HuH-7.5 (cell line): Measurements from ENCODE around the gene CREB3L2.
"Not testable (repeated sequence)": the region's sequence is repeated elsewhere in the genome, so short reads cannot be mapped to it uniquely, and the experiment has no call there.

ENCODE experiments used
- DNase-seq: peaks from one replicate; pipeline ENCODE4 v3.0.0; 2011; ENCODE audit warnings: low spot score

Gene CREB3L2

DNA sequence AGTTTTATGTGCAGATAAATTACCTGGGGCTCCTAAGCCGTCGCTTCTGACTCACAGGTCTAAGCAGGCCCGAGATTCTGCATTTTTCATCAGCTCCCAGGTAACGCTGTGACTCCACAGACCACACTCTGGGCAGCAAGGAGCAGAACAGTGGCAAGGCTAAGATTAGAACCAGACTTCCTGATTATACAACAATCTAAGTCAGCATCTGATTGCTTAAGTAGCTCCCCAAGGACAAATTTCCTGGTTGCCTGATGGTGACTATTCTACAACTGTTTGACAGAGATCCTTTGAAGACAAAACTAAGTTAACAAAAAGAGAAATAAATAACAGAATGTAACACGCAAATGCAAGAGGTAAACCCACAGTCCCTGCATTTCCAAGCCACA lies 69.0 kb downstream of the CREB3L2 start:
- no peak for DNase-seq

DNA sequence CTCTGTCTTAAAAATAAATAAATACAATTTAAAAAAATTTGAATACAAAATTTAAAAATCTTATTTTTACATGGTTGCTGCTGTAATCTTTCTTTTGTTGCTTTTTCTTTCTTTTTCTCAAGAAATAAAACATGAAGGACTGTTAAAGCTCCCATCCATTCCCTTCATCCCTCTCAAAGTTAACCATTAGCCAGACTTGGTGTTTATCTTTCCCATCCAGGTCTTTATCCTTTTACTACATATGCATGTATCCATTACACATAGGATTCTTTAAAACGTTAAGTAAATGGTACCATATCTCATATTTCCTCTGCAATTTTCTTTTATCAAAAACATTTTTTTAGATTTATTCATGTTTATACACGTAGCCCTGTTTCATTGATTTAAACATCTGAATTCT lies 70.1 kb downstream of the CREB3L2 start:
- no peak for DNase-seq

DNA sequence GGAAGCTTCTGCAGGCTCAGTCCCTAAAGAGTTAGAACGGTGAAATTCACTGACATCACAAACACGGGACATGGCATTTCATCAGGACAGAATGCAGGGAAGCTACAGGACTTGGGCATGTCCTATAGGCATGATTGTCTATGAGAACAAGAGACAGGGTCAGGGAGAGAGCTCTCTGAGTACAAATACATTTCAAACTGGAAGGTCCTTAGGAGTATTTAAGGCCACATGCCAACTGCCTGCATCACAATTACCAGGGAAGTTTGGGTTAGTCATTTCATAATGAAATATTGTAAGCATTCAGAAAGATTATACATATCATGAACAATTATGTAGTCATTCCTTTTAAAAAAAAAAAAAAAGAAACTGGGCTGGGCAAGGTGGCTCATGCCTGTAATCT lies 71.3 kb downstream of the CREB3L2 start:
- DNase-seq, result no peak

DNA sequence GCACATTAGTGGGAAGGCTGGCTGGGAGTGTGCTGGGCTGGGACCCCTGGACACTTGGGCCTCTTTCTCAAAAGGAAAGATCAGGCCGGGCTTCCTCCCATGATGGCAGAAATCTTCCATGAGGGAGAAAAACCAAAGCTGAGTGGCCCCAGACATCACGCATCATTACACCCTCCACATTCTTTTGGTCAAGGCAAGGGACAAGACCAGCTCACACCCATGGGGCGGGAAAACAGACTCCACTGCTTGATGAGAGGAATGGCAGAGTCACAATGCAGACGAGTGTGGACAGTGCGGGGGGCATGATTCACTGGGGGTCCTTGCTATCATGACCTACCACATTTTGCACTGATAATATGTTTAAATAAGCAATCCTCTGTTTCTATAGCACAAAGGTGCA lies 73.3 kb downstream of the CREB3L2 start:
- no peak for DNase-seq

DNA sequence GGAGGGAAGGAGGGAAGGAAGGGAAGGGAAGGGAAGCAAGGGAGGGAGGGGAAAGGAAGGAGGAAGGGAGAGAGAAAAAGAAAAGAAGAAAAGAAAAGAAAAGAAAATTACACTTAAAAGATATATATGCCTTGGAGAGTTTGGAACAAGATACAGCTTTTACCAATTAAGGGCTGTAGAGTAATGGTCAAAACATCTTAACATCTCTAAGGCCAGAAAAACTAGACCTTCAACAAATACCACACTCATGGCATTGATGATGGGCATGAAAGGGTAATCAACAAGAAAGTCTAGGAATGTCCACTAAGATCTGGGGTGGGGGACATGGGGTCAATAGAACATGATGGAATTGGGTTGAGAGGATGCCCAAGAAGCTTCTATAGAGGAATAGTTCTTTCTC lies 74.5 kb downstream of the CREB3L2 start:
- DNase-seq, result no peak

DNA sequence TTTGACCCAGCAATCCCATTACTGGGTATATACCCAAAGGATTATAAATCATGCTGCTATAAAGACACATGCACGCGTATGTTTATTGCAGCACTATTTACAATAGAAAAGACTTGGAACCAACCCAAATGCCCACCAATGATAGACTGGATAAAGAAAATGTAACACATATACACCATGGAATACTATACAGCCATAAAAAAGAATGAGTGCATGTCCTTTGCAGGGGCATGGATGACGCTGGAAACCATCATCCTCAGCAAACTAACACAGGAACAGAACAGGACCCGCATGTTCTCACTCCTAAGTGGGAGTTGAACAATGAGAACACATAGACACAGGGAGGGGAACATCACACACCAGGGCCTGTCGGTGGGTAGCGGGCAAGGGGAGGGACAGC lies 75.7 kb downstream of the CREB3L2 start:
- not testable (repeated sequence) for DNase-seq

DNA sequence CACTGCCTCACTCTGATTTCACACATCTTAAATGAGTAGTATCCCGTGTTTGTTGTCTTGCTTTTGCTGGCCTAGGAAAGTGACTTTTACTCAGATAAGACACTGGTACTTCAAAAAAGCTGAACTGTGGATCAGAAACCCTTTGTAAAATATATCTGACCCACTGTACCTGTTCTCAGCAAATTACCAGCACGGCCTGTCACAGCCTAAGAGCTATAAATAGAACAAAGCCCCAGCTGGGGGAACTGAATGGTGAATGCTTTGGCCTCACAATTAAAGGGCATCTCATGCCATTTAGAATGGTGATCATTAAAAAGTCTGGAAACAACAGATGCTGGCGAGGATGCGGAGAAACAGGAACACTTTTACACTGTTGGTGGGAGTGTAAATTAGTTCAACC lies 76.1 kb downstream of the CREB3L2 start:
- no peak for DNase-seq

DNA sequence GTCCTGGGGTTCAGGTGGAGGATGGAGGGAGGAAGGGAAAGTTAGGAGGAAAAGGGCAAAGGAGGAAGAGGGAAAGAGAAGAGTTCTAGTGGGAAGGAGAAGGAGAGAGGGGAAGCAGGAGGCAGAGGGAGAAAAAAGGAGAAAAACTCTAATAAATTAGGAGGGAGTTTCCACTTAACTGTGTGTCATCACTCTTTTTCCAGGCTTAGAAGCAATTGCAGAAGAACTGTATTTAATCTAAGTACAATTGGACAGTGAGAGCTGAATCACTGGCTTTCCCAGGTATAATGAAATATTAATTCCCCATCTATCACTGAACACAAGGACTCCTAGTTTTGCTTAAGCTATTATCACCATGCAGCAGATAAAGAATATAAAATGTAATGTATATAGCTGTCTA lies 76.8 kb downstream of the CREB3L2 start:
- no peak for DNase-seq

DNA sequence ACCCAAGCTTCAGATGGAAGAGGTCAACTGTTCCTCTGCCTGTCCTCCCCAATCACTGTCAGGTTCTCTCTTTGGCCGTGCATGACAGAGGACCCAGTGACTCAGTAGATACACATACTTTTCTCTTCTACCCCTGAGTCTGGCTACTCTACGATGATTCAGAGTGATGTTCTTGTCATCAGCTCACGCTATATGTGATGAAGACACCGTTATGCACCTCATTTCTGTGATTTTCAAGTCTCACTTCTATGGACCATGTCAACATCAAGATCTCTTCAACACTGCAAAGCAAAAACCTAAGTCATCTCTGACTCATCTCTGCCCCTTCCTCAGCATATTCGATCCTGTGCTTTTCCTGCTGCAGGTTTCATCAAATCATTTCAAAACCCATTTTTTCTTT lies 78.5 kb downstream of the CREB3L2 start:
- DNase-seq, result no peak

DNA sequence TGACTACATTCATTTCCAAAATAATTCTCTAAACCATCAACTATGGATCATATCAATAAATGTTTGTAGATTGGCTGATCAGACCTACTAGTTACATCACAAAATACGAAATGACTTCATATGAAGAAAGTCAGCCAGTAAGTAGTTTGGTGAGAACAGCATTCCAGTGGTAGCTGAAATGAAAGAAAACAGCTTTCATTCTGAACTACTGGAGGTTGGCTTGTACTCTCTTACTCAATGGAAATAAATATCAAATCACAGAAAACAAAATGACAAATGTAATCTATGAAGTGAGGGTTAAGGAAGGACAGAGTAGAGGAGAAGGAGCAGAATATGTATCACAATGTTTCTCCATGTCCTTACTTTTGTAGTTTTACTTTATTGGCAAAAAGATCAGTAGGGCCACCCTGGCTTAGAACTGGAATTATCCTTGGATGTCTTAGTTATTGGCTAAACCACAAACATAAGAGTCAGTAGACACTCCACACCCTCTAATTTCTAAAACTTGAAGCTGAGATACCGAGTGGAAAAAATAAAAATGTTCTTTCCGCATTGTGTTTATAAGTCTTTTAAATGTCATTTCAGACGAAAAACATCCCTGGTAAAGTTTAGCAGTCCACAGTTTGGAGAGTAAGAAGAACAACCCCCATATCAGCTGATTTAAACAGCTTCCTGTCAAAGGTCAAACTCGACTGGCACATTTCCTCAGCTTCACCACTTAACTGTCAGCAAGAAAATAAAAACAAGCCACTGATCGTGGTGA lies 81.1 kb downstream of the CREB3L2 start:
- DNase-seq, result no peak

DNA sequence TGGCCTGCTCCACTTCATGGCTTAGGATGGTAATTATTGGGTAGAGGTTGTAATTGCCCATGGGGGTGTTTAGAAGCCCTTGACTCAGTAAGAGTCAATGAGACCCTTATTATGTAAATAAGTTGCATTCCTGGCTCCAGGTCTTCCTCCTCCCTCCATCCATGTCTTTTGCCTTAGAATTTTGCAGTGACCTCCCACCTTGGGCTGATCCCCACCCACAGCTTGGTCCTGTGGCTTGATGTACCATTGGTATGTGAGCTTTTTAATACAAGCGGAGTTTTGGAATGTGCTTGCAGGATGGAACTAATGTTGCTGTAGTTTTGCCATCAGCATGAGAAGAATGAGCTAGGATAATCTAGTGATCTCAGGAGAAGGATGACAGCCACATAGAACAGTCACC lies 81.9 kb downstream of the CREB3L2 start:
- DNase-seq, result no peak

DNA sequence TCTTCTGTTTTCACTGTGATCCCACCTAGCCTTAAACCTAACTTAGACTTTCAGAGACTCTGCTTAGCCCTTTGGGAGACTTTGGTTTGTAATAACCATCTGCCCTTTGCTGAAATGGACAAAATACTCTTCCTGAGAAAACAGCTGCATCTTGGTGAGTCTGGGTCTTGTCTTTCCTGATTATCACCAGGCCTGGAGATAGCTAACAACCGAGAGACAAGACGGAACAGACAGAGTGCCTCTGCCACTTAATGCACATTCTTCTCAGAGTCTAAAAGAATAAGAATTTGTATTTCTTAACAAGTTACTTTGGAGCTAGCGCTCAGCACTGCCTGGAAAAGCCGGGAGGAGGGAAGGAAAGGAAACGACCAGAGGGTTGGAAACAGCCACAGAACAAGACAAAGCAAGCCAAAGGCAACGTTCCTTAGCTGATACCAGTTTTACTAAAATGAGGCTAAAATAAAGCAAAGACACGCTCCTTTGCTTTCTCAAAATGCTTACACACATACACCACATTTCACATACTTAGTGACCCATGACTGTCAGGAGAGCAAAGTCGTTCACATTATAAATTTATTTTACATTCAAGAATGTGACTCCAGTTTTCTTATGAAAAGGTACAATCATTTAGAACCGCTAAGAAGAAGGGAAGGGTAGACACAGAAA lies 84.8 kb downstream of the CREB3L2 start:
- no peak for DNase-seq

DNA sequence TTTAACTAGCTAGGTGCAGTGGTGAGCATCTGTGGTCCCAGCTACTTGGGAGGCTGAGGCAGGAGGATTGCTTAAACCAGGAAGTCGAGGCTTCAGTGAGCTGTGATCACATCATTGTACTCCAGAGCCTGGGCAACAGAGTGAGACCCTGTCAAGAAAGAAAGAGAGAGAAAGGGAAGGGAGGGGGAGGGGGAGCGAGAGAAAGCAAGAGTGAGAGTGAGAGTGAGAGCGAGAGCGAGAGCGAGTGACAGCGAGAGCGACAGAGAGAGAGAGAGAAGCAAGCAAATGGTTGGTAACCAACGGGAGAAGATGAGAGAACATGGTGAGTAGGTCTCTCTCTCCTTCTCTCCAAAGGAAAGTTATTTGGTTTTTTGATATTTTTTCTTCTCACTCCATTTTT lies 85.3 kb downstream of the CREB3L2 start:
- DNase-seq, result no peak

DNA sequence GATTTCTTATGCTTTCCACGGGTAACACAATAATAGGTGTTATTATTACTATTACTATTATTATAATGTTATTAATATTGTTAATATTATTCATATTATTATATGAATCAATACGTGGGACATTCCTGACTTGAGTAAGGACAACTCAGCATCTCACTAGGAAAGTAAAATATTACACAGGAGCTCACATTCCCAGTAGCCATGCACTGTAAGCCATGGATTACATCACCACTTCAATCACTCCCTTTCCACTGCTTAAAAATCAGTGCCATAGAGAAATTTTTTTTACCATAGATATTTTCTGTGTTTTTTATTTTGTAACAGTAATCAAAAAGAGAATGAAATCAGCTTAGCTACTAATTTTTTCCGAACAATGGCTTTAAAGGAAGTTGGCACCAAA lies 86.6 kb downstream of the CREB3L2 start:
- DNase-seq, result no peak

DNA sequence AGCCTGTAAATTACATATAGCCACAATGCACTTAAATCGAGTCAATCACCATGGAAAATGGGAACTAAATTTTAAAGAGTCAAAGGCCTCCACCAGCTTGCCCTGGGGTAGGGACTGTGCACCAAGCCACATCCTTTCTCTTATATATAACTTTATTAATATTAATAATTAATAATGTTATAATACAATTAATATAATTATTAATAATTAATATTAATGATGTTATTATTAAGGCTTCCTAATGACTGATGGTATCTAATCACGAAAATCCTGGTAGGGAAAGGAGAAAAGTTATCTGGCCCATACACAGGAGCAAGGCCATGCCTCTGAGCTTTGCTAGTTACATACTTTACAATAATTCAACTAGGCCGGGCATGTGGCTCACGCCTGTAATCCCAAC lies 87.9 kb downstream of the CREB3L2 start:
- DNase-seq, result no peak

DNA sequence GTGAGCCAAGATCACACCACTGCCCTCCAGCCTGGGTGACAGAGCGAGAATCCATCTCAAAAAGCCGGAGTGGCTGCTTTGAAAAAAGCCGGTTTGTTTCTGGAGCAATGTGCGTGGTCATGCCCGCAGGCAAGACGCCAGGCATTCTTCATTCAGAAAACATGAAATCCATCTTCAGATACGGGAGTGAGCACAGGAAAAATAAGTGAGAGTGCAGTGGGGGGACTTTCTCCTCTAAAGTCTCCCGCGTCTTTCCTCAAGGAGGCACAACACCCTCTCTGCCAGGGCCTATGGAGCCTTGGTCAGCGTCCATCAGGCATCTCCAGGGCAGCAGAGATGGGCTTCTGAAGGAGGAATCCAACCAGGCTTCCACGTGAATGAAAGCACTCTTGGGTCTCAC lies 92.8 kb downstream of the CREB3L2 start:
- no peak for DNase-seq

DNA sequence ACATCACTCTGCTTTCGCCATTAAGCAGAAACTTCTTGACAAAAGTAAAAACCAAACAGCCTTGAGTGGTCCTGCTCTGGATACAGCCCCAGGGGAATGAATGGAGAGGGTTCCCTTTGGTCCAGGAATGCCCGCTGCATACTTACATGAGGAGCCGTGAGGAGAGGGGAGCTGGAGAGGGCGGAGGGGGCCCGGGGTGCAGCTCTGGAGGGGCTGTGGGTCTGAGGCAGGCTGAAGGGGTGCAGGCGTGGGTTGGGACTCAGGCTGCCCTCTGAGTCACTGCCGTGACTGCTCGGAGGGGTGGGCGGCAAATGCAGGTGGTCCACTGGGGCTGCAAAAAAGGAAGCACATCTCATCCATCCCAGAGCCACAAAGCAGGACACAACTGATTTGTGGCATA lies 93.8 kb downstream of the CREB3L2 start:
- no peak for DNase-seq

DNA sequence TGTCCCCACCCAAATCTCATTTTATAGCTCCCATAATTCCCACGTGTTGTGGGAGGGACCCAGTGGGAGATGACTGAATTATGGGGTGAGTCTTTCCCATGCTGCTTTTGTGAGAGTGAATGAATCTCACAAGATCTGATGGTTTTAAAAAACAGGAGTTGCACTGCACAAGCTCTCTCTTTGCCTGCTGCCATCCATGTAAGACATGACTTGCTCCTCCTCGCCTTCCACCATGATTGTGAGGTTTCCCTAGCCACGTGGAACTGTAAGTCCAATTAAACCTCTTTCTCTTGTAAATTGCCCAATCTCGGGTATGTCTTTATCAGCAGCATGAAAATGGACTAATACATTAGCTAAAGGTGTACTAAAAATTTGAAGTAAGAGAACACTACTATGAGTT lies 95.2 kb downstream of the CREB3L2 start:
- not testable (repeated sequence) for DNase-seq

DNA sequence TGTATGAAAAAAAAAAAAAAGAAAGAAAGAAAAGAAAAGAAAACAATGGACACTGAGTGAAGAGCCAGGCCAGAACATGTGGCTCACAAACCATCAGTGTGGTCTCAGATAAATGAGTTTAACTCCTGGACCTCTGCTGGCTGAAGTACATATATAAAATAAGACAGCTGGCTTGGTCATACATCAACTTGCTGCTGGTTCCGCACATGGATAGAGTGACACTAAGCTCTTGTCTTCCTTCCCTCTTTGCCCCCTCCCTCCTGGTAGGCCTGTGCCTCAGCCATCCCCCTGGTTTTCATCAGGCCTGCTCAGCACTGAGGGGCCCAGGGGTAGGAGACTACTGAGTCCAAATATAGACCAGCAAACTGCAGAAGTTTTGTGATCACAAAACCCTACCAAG lies 97.1 kb downstream of the CREB3L2 start:
- no peak for DNase-seq

DNA sequence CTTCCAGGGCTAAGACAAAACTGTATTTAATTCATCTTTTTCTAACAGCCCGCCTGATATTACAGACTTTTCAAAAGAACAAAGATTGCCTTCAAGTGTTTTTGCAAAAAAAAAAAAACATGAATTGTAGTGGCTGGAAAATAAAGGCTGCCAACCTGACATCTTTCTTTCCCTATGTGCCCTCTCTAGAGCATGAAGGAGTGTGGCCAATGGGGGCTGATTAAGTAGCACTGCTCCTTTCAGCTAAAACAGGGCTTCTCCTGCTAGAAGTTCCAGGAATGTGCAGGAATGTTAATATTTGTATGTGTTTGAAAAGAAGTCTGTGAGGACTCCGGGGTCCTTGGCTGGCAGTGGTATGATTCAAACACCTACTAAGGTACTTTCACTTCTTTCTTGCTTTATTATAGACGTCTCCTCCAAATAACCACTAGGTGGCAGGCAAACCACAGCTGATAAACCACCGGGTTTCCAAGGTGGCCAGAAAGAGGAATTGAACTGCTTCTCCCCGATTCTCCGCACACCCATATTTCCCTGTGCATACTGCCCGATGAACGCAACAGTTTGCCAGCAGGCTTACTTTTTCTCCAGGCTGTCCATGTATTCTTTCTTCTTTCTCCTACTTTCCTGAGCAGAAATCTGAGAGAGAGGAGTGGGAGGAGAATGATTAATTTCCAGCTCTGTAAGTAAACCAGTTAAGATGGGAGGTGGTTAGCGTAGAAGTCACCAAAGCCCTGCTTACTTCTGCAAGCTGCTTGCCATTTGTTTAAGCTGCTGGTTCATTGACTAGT lies 98.3 kb downstream of the CREB3L2 start:
- peak; percentile 32 for DNase-seq

DNA sequence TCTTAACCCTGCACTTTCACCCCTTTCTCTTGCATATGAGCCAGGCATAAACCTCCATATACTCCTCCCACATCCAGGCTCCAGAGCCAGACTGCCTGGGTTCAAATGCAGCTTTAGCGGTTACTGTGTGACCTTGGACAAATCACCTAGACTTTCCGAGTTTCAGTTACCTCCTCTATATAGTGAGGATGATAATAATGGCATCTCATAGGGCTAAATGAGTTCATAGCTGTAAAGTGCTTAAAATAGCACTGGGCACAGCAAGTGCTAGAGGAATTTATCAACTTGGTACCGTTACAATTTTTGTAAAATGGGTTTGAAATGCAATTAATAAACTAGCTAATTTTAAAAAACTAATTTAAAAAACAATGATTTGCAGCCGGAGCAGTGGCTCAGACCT lies 101.7 kb downstream of the CREB3L2 start:
- DNase-seq, result no peak

DNA sequence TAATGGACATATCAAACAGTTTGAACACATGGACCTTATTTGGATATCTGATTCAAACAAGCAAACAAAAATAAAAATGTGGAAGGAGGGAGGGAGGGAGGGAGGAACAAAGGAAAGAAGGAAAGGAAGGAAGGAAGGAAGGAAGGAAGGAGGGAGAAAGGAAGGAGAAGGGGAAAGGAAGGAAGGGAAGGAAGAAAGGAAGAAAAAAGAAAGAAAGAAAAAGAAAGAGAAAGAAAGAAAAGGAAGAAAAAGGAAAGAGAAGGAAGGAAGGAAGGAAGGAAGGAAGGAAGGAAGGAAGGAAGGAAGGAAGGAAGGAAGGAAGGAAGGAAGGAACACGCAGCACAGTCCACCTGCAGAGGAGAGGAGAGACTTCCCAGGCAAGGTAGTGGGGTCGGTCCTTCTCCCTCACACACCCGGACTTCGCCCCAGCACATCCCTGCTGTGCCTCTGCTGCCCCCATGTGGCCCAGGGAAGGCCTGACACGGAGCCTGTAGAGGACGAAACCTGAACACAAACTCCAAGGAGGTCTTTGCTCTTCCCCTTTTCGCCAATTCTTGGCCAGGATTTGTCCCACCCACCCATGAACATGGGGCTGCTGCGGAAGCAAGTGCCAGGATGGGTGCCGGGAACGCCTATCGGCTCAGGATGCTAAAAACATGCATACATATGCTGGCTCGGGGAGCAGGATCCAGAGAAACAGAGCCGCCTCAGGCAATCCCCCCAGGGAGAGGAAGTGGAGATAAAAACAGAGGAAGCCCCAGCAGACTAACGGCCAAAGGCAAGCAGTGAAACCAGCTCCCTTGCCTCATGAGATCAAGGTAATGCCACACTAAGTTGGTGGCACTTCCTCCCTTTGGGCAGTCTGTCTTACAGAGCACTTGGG lies 102.8 kb downstream of the CREB3L2 start:
- peak; percentile 65 for DNase-seq
